Glomerular visceral epithelial cell (primary cell): ENCODE results near the gene MYRF.

ENCODE experiments used
- DNase-seq: peaks from one replicate; pipeline ENCODE4 v3.0.0-alpha.2; 2016; ENCODE audit errors: extremely low spot score

MYRF gene

DNA sequence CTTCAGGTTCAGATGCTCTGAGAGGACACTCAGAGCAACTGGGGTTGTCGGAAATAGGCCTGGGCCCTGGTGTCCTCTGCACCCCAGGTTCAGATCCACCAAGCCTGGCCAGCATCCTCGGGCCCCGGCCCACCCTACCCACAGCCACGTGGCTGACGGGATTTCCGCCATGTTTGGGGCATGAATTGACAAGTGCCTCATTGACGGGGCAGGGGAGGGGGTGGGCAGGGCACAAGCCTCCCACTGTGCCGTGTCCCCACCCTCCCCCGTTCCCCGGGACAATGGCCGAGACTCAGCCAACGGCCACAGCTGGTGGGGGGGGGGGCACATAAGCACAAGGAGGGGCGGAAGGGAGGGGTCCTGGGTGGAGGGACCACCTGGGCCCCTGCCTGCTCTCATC, 8.5 kb downstream of the MYRF start:
- no peak for DNase-seq

DNA sequence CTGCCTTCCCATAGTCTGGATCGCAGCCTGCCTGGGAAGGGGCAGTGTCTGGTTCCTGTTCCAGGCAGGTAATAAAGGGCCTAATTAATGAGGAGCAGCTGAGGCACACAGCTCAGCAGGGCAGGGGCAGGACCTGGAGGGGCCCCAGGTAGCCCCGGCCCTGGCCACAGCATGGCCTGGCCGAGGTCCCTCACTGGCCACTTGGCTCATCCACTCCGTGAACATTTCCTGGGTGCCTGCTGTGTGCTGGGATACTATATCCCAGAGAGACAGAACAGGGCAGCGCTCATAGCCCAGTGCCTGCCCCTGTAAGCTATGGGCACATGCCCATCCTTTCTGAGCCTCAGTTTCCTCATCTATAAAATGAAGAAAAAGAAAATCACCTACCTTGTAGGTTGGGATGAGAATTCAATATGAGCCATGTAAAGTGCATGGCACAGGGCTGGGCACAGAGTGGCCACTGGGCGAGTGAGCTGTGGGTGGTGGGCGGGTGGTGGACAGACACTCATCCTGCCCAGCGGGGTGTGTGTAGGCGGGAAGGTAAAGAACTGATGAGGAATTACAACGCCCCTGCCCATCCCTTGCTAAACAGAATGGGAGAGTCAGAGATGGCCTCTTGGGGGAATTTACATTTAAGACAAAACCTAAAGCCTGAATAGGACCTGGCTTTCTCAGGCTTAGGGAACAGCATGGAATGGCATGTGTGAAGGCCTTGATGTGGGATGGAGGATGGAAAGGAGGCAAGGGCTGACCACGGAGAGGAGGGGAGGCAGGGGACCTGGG, 9.2 kb downstream of the MYRF start:
- DNase-seq: no peak

DNA sequence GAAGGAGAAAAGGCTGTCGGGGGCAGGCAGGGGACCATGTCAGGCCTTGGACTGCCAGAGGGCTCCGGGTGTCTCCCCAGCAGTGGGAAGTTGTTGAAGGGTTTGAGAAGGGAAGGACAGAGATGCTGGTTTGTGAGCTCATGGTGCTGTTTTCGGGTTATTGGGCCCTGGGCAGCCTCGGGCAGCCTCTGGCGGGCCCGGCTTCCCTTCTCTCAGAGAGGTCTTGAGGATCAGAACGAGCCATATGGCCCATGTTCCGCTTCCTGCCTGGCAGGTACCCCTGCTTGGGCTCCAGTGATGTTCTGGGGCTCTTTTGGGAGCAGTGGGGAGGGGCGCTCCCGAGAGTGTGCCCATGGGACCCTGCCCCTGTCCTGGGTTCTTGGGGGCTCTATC, 9.8 kb downstream of the MYRF start:
- no peak for DNase-seq

DNA sequence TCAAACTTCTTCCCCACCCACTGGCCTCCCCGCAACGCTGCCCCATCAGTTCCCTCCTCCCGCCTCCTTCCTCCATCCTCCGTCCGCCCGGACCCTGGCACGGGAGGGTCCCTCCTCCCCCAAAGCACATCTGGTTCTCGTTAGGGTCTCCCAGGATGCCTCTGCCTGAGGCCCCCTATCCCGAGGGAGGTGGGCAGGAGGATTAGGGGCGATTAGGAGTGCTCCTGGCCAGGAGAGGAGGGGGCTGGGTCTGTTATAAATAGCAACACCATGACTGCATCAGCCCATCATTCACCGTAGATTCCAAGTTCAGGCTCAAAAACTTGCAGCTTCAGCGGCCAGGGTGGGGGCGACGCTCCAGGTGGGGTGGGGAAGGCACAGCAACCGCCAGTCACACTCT, 10.4 kb downstream of the MYRF start:
- no peak for DNase-seq

DNA sequence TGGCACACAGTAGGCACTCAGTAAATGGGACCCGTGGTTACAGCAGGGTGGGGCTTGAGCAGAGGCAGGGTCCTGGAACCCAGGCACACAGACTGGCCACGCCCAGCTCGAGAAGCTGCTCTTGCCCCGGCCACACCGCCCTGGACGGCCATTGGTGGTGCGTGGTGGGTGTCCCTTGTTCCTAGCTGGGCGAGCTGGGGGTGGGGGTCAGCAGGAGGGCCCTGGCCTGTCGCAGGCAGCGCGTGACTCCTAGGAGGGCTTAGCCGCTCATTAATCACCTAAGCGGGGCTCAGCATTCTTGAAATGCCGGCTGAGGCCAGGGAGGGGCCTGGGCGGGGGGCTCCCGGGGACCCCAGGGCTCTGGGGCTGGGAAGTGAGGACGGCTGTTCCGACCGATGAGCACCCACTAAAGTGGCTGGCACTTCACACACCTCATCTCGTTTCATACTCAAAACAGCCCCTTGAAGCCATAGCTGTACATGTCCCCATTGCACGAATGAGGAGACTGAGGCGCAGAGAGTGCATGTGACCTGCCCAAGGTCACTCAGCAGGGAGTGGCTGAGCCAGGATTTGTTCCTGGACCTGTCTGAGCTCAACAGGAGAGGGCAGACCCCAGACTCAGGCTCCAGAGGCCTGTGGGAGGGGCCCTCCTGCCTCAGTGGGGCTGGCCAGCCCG, 11.6 kb downstream of the MYRF start:
- DNase-seq: no peak

DNA sequence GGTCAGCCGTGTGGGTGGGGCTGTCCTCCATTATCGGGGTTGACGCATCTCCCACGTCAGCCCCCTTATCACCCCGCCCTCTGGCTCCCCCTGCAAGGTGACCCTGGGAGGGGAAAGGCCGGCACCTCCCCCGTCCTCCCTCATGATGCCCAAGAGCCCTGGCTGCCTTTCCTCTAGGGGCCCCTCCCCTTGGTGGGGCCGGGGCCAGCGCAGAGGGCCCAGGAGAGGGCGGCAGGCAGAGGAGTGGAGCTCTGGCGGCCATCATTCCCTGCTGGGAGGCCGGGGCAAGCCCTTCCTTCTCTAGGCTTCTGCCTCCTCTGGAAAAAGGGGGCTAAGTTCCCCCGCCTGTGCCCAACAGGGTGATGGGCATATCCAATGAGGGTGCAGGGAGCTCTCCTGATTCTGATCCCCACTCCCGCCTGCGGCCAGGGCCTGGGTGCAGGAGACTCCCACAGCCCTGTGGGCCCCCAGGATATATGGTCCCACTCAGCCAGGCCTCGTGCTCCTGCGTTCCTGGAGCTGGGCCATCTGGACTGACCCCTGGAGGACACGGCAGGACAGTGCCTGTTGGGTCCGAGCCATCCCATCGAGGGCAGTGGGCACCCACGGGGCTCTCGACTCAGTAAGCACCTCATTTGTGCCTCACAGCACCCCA, 12.3 kb downstream of the MYRF start:
- DNase-seq: no peak

DNA sequence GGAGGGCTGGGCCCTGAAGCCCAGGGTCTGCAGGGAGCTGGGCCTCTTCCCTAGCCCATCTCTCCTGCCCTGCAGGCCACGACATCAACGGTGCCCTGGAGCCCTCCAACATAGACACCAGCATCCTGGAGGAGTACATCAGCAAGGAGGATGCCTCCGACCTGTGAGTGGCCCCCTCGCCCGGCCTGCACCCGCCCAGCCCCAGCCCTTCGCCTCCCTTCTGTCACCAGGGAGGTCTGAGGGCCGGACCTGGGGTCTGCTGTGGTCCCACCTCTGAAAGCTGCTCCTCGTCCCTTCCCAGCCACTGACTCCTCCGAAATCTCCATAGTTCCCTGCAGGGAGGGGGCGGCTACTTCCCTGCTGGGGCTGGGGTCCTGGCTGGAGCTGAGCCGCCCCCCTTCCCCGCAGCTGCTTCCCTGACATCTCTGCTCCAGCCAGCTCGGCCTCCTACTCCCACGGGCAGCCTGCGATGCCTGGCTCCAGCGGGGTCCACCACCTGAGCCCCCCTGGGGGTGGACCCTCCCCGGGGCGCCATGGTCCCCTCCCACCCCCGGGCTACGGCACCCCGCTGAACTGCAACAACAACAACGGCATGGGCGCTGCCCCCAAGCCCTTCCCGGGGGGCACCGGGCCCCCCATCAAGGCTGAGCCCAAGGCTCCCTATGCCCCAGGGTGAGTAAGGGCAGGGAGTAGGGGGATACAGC, 13.3 kb downstream of the MYRF start:
- DNase-seq: no peak

DNA sequence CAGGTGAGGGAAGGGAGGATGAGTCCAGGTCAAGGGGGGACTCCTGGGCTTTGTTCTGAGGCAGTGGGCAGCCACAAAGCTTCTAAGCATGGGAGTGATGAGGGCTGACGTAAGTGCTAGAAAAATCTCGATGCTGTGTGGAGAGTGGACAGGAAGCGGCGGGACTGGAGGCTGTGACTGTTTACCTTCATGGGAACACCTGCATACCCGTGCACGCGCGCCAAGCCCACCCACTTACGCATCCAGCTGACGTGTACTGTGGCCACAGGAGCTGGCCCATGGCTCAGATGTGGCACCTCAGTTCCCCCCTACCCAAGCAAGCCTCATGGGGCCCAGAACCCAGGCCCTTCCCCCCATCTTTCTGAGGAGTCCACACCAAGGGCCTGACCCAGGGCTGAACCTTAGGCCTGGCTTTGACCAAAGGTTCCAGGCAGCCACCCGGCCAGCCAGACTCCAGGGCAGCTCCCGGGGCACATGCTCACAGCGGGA, 14.0 kb downstream of the MYRF start:
- DNase-seq: peak; percentile 56

DNA sequence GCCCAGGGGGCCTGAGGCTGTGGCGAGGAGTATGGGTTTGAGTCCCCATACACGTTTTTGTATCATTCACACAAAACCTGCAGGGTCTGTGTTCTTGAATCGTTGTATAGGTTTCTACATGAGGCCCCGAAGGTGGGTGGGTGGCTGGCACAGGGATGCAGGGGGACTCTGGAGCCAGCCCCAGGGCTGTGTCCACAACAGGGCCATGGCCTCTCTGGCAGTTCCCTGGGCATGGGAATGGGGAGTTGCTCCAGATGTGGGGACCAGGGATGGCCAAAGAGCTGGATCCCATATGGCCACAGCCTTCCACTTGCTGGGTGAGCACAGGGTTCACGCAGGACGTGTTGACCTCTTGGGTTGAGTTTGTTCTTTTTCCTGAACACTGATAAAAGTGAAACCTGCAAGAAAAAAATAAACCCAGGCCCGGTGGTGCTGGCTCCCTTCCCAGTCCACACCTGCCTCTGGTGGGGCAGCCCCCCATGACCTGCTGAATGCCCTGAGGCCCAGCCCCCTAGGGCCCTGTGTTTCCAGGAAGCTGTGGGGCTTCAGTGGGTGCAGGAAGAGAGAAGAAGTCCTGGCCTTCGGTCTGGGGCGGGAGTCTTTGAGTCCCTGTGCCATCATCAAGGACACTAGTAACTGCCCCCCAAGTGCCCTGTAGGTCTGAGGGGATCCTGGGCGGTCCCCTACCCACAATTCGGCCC, 16.1 kb downstream of the MYRF start:
- DNase-seq: no peak

DNA sequence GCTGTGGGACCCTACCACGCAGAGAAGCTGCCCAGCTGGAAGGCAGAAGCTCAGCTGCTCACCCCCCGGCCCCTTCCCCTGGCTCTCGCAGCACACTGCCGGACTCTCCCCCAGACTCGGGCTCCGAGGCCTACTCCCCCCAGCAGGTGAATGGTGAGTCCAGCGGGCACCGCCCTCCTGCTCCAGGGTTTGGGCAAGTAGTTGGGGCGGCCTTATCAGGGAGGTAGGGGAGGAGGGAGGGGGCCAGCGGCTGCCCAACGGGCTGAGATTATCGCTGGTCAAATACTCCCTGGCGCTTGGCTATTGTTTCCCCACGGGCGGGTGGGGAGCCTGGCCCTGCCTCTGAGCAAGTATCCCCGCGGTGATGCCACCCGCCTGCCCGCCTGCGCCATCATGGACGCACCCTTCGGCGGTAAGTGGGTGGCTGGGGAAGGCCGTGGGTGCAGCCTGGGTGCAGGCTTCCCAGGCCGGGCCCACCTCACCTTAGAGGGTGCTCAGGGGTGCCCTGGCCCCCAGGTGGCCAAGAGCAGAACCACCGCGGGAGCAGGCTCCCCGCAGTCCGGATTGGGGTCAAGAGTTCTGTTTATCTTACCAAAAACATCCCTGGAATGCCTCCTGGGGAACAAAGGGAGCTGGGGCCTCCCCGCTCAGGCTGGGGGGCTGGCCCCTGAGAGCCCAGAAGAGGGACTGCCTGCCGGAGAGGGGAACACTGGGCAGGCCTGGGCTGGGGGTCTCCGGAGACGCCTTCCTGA, 16.9 kb downstream of the MYRF start:
- no peak for DNase-seq

DNA sequence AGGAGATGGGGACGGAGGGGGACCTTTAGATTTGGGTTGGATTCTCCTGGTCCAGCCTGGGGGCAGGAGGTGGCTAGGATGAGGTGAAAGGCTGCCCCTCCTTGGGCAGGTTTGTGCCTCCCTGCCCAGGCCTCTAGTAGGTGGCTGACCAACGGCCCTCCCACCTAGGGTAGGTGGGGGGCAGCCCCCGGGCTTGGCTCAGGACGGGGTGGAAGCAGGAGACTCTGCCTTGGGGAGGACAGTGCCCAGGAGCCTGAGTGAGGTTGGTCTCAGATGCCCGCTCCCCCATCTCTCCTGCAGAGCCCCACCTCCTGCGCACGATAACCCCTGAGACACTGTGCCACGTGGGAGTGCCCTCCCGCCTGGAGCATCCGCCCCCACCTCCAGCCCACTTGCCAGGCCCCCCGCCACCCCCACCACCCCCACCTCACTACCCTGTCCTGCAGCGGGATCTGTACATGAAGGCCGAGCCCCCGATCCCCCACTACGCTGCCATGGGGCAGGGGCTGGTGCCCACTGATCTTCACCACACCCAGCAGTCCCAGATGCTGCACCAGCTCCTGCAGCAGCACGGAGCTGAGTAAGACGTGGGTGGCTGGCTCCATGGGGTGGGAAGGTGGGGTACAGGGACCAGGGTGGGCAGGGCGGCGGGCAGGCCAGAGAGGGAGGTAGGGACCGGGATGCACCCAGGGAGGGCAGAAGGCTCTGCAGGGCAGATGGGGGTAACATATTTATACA, 17.7 kb downstream of the MYRF start:
- DNase-seq: no peak

DNA sequence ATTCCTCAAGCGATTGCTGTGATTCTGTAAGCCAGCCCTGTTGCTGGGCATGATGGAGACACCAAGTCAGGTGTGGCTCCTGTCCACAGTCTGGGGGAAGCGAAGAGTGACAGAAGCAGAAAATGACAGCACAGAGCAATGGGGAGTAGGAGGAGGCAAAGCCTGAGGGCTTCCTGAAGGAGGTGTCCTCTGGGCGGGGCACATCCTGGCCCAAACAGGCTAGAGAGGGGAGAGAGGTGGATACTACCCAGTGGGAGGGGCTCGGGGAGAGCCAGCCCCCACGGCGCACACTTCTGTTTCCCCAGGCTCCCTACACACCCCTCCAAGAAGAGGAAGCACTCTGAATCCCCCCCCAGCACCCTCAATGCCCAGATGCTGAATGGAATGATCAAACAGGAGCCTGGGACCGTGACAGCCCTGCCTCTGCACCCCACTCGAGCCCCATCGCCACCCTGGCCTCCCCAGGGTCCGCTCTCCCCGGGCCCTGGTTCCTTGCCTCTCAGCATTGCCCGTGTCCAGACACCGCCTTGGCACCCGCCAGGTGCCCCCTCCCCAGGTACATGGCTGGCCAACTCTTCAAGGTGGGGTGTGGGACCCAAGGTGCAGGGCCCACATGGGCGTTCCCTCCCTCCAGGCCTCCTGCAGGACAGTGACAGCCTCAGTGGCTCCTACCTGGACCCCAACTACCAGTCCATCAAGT, 18.9 kb downstream of the MYRF start:
- DNase-seq: no peak

DNA sequence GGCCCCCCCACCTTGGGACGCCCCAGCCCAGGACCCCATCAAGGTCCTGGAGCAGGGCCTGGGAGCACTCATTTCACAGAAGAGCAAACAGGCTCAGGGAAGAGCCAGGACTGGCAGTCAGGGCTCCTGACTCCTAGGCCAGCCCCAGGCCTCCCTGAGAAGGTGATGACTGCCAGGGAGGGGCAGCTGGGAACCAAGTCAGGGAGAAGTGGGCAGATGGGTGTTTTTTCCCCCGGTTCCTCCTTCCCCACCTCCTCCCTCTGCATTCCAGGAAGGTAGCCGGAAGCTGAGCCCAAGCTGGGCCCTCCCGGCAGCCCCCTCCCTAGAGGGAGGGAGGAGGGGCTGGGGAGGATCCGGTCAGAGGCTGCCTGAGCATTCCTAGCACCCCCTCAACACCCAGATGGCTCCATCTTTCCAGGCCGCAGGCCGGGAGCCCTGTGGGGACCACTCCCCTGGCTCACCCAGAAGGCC, 19.6 kb downstream of the MYRF start:
- DNase-seq: no peak

DNA sequence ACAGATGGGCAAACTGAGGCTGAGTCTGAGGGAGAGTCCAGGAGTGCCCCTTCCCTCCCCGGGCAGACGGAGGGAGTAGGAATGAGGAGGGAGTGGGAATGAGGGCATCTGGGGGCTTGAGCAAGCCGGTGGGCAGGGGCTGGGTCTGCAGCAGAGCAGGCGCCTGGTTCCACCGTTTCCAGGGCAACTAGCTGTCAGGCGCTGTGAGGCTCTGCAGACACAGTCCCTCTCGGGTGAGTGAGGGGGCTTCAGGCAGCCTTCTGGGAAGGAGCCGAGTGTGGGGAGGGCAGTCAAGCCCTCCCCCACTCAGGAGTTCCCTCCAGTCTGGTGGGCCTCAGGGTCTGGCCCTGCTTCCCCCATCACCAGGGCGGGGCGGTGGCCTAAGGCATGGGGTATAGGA, 20.9 kb downstream of the MYRF start:
- no peak for DNase-seq

DNA sequence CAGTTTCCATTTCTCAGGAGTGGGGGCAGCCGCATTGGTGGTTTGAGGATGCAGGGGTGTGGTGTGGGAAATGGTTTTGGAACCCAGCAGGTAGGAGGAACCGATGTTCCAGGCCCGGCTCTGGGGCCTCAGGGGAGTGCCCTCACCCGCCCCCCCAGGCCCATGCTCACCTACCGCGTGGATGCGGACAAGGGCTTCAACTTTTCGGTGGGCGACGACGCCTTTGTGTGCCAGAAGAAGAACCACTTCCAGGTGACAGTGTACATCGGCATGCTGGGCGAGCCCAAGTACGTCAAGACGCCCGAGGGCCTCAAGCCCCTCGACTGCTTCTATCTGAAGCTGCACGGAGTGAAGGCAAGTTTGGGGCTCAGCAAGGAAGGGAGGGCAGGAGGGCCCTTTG, 21.4 kb downstream of the MYRF start:
- DNase-seq: no peak

DNA sequence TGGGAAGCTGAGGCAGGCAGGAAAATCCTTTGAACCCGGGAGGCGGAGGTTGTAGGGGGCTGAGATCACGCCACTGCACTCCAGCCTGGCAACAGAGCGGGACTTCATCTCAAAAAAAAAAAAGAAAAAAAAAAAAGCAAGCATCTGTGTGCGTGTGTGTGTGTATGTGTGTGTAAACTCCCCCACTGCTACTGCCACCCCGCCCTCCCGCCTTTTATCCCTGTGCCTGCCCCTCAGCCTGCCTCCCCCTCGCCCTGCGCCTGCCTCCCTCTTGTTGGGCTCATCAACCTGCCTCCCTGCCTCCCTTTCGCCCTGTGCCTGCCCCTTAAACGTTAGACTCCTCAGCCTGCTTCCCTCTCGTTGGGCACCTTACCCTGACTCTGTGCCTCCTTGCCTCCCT, 22.0 kb downstream of the MYRF start:
- no peak for DNase-seq

DNA sequence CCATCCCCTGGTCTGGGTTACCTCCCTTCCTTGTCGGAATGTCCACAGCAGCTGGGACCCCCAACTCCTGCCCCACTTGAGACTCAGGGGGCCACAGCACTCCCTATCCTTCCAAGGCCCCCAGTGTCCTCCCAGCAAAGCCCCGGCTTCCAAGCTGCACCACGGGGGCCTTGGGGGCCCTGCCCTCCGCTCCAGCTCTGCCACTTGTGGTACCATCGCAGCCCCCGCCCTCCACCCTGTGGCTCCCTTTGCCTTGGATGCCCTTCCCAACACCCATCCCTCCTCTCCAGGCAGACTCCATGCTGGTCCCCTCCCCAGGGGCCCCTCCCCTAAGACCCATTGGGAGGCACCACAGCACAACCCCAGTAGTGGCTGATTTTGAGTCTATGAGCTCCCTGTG, 22.7 kb downstream of the MYRF start:
- no peak for DNase-seq

DNA sequence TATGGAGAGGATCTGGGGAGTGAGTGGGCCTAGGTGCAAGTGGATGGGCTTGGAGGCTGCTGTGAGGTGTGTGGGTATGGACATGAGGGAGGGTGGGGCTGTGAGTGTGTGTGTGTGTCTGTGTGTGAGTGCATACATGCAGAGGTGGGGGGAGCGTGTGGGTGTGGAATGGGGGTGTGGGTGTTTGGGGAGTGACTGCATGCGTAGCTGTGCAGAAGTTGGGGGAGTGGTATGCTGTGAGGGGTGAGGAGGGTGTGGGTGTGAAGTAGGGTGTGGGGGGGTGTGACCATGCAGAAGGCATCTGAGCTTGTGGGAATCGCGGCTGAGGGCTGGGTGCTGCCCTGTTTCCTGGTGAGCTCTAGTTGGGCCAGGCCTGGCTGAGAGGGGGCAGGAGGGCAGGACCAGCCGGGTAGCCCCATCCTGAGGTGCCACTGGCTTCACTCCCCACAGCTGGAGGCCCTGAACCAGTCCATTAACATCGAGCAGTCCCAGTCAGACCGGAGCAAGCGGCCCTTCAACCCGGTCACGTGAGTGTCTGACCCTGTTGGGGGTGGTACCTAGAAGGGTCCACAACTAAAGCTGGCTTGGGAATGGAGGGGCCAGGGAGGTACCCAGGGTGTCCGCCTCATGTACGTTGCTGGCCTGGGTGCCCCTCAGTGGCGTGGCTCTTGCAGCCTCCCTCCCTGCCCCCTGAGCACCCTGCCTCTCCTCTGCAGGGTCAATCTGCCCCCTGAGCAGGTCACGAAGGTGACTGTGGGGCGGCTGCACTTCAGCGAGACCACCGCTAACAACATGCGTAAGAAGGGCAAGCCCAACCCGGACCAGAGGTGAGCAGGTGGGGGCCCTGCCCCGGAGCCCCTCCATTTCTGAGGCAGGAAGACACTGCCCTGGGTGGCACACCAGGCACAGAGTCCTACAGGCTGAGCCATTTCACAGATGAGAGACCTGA, 23.4 kb downstream of the MYRF start:
- no peak for DNase-seq
